Measurements from ENCODE around the gene NR2C1.

The NR2C1 gene

GRCh38 chr12:94977766-94978468 lies 95.5 kb downstream of the NR2C1 start:
- TF ChIP-seq ZFX (IDR thresholded peaks at IDR 0.05): no peak
- TF ChIP-seq, protein P1, sequence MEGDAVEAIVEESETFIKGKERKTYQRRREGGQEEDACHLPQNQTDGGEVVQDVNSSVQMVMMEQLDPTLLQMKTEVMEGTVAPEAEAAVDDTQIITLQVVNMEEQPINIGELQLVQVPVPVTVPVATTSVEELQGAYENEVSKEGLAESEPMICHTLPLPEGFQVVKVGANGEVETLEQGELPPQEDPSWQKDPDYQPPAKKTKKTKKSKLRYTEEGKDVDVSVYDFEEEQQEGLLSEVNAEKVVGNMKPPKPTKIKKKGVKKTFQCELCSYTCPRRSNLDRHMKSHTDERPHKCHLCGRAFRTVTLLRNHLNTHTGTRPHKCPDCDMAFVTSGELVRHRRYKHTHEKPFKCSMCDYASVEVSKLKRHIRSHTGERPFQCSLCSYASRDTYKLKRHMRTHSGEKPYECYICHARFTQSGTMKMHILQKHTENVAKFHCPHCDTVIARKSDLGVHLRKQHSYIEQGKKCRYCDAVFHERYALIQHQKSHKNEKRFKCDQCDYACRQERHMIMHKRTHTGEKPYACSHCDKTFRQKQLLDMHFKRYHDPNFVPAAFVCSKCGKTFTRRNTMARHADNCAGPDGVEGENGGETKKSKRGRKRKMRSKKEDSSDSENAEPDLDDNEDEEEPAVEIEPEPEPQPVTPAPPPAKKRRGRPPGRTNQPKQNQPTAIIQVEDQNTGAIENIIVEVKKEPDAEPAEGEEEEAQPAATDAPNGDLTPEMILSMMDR (conservative IDR thresholded peaks at IDR 0.05): no peak
- H3K27ac ChIP-seq: no peak overlapping the region

DNA sequence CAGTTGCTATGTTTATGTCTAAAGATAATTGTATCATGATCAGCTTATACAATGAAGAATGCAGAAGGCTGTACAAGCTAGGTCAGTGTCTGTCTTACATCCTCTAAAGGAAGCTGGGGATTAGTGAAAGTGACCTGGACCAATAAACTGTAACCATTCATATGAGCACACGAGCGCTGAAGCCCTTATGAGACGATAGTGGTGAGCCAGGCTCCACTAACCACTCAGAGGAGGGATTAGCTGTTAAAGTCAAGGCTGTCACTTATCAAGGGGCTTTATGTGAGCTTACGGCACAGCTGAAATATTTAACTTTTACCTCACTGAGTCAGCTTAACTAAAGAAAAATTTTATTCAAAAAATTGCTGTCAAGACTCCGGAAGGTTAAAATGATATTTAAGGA lies 100.2 kb downstream of the NR2C1 start:
- no peak for TF ChIP-seq ZFX (IDR thresholded peaks at IDR 0.05)
- TF ChIP-seq, protein P1 (conservative IDR thresholded peaks at IDR 0.05): no peak
- no peak overlapping the region for H3K27ac ChIP-seq

DNA sequence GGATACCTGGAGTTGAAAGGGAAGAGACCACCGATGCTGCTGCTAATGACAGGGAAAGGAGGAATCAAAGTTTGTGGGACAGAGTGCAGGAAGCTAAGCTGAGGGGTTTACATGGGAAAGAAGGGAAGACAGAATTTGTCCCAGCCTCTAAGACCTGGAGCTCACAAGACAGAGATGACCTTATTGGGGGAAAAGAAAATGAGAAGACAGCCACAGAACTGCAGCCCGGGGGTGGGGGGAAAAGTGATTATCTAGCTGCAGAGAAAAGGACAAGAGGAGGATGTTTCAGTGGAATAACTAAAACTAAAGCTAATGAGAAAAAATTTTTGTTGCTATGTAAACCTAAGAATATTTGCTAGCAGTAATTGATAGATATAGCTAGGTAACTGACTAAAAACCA lies 100.6 kb downstream of the NR2C1 start:
- TF ChIP-seq ZFX (IDR thresholded peaks at IDR 0.05): no peak
- TF ChIP-seq, protein P1 (conservative IDR thresholded peaks at IDR 0.05): no peak
- H3K27ac ChIP-seq: no peak overlapping the region

- TF ChIP-seq ZFX (IDR thresholded peaks at IDR 0.05): no peak
- TF ChIP-seq, protein P1 (conservative IDR thresholded peaks at IDR 0.05): no peak
- no peak overlapping the region for H3K27ac ChIP-seq
These were observed 101.5 kb downstream of the NR2C1 start for GRCh38 chr12:94971923-94972322.

DNA sequence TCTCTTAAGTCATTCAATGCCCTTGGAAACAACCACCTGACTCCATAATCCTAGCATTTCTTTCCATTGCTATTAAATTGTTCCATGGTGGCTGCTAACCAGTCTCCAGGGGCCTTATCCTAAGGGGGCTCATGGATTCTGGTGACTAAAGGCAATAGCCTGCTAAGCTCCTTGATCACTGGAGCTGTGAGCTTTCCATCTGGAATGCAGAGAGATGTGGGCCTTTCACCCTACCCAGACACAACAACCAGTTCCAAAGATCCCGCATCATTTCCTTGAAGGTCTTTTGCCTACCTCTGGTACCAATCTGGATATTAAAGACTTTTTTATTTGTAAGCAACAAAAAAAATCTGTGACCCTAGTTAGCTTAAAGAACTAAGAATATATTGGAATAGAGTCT lies 102.9 kb downstream of the NR2C1 start:
- TF ChIP-seq, protein P1 (conservative IDR thresholded peaks at IDR 0.05): no peak
- no peak overlapping the region for H3K27ac ChIP-seq

Data from C4-2B (cell line).